RWPE2 (cell line): ENCODE results near the gene RNU6-8.

ENCODE experiments used
- ATAC-seq: fragments of 200-7000 bp; cut with Tn5 transposase; 3 replicates; pipeline ENCODE4 v1.9.1; 2021; ENCODE audit warnings: low read depth
- DNase-seq: peaks from one replicate; pipeline ENCODE4 v3.0.0-alpha.2; 2020; ENCODE audit warnings: low spot score
- H3K27ac ChIP-seq: fragments of 450-650 bp; 2 replicates; pipeline ENCODE4 v1.5.1; 2017; ENCODE audit warnings: mild to moderate bottlenecking; ENCODE audit not compliant: poor library complexity, severe bottlenecking
- H3K27me3 ChIP-seq: fragments of 250-450 bp; sonication (Bioruptor Pico); 2 replicates; pipeline ENCODE4 v1.5.1; 2021; ENCODE audit warnings: mild to moderate bottlenecking, moderate library complexity; ENCODE audit not compliant: insufficient read depth, poor library complexity, severe bottlenecking
- H3K36me3 ChIP-seq: fragments of 250-450 bp; sonication (Bioruptor Pico); 2 replicates; pipeline ENCODE4 v1.5.1; 2020; ENCODE audit warnings: low read depth, mild to moderate bottlenecking, moderate library complexity
- H3K4me1 ChIP-seq: fragments of 250-450 bp; sonication (Bioruptor Pico); 2 replicates; pipeline ENCODE4 v1.5.1; 2021; ENCODE audit warnings: mild to moderate bottlenecking, moderate library complexity; ENCODE audit not compliant: insufficient read depth, poor library complexity, severe bottlenecking
- H3K4me3 ChIP-seq: fragments of 250-450 bp; sonication (Bioruptor Pico); 2 replicates; pipeline ENCODE4 v1.5.1; 2021; ENCODE audit warnings: mild to moderate bottlenecking, moderate library complexity; ENCODE audit not compliant: severe bottlenecking
- H3K9me3 ChIP-seq: fragments of 250-450 bp; sonication (Bioruptor Pico); 2 replicates; pipeline ENCODE4 v1.5.1; 2021; ENCODE audit warnings: mild to moderate bottlenecking, moderate library complexity; ENCODE audit not compliant: severe bottlenecking
- CTCF ChIP-seq: fragments of 450-650 bp; IDR thresholded peaks from one replicate; pipeline ENCODE4 v1.5.1; 2017; ENCODE audit warnings: mild to moderate bottlenecking, moderate library complexity; ENCODE audit not compliant: poor library complexity, severe bottlenecking

The RNU6-8 gene

GRCh38 chr14:32203928-32204357, 874 bp upstream of the RNU6-8 start:
- ATAC-seq (no peak), DNase-seq (no peak)
- H3K4me3 ChIP-seq = peak overlapping the region; percentile 70

GRCh38 chr14:32202491-32202997, 525 bp downstream of the RNU6-8 start:
- no peak for TF ChIP-seq CTCF
- H3K4me1 ChIP-seq = peaks cover 6% of the 10 kb centered on the region
- H3K36me3 ChIP-seq = no peaks in the 10 kb centered on the region
- H3K27ac ChIP-seq = peak overlapping the region; percentile 53
- no peaks in the 10 kb centered on the region for H3K9me3 ChIP-seq
- ATAC-seq = 0 out of 3 replicates have a peak, but pooled peaks have one; percentile 4
- H3K27me3 ChIP-seq = no peaks in the 10 kb centered on the region
- DNase-seq = no peak
- peak overlapping the region; percentile 70 for H3K4me3 ChIP-seq

More at GRCh38 chr14:32203928-32204357, 874 bp upstream of the RNU6-8 start:
- H3K9me3 ChIP-seq = no peaks in the 10 kb centered on the region
- peak overlapping the region; percentile 53 for H3K27ac ChIP-seq
- peaks cover 6% of the 10 kb centered on the region for H3K4me1 ChIP-seq
- H3K27me3 ChIP-seq = no peaks in the 10 kb centered on the region
- H3K36me3 ChIP-seq = no peaks in the 10 kb centered on the region
- TF ChIP-seq CTCF = no peak

- H3K4me1 ChIP-seq = peaks cover 6% of the 10 kb centered on the region
- TF ChIP-seq CTCF = no peak
- ATAC-seq (peak; percentile 2), DNase-seq (no peak)
- no peaks in the 10 kb centered on the region for H3K9me3 ChIP-seq
- H3K36me3 ChIP-seq = no peaks in the 10 kb centered on the region
- peak within 1 kb of the TSS; percentile 53 for H3K27ac ChIP-seq
- no peaks in the 10 kb centered on the region for H3K27me3 ChIP-seq
- peak within 1 kb of the TSS; percentile 70 for H3K4me3 ChIP-seq
Measured at GRCh38 chr14:32201816-32202490, 1.1 kb downstream of the RNU6-8 start, which contains the start of gene RNU6-7. Gene RNU6-7, plus strand, starts transcription at chr14:32202045.

- no peaks in the 10 kb centered on the region for H3K36me3 ChIP-seq
- H3K9me3 ChIP-seq = no peaks in the 10 kb centered on the region
- ATAC-seq = peak; percentile 75
- peak; percentile 96 for DNase-seq
- H3K27ac ChIP-seq = peak overlapping the region; percentile 53
- peaks cover 6% of the 10 kb centered on the region for H3K4me1 ChIP-seq
- H3K4me3 ChIP-seq = peak overlapping the region; percentile 70
- TF ChIP-seq CTCF = no peak
- H3K27me3 ChIP-seq = no peaks in the 10 kb centered on the region
Measured at GRCh38 chr14:32201193-32201815, 1.8 kb downstream of the RNU6-8 start.
